ENCODE results near the gene SMAD2.

- TF ChIP-seq CTCF (IDR thresholded peaks at IDR 0.05) (no peak), POLR2A (IDR thresholded peaks at IDR 0.05) (no peak)
Measured at GRCh38 chr18:47802802-47803201, 127.7 kb downstream of the SMAD2 start.

Measured in adrenal gland (tissue), 5 donors.